ENCODE measurements around the gene SDHA.
"Not testable (repeated sequence)": the region's sequence is repeated elsewhere in the genome, so short reads cannot be mapped to it uniquely, and the experiment has no call there.

SDHA gene

DNA sequence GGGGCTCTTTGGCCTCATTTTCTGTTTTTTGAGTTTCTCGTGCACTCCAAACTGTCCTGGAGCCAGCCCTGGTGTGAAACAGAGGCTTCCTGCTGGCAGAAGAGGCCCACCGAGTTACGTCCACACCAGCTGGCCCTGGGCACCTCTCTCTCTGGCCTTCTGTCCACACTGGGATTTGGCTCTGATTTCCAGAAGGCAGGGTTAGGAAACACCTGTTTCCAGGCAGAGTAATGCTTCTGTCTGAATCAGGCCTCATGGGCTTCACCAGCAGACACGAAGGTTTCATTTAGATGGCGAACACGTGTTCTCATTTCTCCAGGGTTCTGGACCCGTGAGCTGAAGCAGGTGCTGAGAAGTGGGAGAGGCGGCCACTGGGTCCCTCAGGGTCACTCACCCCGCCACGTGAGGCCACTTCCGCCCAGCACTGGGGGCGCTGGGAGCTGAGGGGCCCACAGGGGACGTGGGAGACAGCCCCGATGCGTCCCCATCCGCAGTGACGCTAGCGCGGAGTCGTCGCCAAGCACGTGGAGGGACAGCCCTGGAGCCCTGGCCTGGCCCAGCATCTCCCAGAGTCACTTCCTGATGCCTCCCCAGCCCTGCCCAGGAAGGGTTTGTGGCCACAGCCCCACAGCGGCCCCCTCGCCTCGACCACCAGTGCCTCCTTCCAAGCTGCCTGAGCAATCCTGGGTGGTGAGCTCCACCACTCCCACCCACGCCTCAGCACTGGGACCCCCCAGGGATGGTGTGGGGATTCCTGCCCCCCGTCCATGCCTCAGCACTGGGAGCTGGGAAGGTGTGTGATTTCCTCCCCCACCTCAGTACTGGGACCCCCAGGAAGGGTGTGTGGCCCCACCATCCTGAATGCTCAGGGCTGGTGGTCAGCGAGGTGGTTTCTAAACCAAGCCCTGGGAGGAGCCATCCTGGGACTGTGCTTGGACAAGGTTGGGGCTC, 31.8 kb upstream of the SDHA start:
- DNase-seq: no peak

DNA sequence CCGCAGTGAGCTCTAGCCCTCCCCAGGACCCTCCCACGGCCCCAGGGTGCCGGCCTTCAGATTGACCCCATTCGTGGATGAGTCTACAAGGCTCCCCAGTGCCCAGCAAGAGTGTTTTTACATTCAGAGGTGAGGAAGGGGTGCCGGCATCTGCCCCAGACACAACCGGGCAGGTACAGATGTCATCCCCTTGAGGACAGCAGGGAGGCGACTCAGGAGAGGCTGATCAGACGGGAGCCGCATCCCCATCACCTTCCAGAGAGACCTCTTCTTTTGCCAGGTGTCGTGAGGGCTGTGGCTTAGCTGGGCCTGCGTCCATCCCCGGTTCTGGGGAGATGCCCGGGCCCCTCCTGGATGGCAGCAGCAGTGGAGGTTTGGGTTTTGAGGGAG, 31.1 kb upstream of the SDHA start:
- DNase-seq: no peak

DNA sequence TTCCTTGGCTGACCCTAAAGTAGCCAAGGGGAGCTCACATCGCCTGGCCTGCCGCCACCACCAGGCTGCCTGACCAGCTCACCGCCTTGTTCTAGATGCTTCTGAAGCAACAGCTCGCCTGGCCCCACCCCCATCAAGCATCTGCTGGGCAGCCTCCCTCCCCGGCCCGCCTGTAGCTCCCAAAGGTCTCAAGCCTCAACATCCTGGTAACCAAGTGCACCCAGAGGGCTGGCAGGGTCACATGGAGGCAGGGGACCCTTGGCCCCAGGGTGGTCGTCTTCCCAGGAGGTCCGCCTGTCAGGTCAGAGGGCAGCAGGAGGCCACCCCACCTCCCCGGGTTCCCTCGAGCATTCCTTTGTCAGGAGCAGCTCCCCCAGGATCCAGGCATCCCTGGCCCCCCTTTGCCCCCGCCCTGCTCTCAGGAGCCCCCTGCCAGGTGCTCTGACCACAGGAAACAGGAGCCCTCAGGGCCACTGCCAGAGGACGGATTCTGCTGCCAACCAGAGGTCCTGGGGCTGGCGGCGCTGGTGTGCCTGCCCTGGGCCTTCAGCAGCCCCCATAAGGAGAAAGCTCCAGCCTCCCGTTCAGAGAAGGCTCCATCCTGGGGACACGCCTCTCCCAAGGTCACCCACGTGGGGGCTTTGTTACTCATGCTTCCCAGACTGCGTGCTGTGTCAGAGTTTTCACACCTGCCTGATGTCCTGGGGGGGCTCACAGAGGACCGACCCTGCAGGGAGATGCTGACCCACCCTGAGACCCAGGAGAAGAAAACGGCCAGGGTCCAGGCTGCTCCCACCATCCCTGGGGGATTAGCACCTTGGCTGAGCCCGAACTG, 30.3 kb upstream of the SDHA start:
- DNase-seq: no peak

DNA sequence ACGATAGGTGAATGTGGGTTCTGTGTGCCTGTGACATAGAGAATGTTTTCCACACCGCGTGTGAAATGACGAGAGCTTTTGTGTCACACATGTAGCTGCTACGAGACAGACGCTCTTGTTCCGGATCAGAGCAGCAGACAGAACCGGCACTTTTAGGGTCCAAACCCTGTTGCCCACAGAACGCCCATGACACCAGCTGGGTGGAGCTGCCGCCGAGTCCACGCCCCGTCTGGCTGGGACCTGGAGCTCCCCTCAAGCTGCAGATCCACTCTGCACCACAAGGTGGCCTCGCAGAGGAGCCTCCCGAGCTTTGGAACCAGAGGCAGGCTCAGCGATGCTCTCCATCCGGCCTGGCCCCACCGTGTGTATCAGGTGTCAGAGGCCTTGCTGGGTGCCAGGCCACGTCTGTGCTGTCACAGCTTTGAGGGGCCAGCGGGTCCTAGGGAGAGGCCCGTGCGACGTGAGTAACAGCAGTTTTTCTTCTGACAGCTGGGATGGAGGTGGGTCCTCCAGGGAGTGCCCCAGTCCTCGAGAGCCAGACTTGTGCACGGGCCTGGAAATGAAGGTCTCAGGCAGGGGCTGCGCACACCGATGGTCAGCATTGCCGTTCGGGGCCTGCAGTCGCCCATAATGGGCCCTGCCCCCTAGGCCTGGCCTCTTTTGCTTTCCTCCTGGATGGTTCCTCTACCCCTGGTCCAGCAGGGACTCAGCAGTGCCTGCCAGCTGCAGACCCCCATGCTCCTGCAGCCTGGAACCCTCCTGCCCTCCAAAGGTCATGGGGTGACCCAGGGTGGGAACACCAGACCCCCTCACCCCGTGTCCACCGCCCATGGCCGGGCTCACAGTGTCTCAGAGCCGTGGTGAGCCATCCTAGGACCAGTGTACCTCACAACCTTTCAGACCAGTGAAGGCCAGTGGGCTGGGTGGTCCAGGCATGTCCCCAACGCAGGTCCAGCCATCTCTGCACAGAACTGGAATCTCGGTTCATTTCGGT, 29.3 kb upstream of the SDHA start:
- peak; percentile 77 for DNase-seq

DNA sequence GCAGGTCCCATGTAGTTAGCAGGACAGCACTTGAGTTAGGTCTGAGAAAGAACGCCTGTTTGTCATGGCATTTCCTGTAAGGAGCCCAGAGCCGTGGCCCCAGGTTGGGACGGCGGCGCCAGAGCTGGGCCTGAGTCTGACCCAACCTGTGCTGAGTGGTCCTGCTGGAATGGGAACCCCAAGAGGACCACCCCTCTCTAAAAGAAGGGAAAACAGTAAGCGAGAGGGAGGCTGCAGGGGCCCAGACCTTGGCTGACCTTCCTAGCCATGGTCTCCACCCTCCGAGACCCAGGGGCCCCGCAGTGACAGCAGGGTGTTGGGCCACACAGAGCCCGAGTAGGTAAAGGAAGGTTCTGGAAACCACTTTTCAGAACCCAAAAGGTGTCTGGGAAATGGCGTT, 28.6 kb upstream of the SDHA start:
- DNase-seq: no peak

DNA sequence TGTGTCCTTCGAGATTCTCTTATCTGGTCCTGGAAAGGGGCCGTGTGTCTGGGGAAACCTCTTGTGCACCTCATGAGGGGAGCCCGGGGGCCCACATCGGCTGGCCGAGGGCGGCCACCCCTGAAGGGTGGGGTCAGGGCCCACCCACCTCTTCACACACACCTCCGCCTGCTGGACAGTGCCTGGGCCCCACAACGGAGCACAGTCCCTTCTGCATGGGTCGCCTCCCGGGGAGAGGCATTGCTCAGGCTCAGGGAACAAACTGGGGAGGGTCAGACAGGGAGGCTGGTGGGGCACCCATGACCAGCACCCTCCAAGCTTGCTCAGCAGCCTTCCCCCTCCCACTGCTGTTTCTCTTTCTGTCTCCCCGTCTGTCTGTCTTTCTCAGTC, 28.1 kb upstream of the SDHA start:
- DNase-seq: no peak

DNA sequence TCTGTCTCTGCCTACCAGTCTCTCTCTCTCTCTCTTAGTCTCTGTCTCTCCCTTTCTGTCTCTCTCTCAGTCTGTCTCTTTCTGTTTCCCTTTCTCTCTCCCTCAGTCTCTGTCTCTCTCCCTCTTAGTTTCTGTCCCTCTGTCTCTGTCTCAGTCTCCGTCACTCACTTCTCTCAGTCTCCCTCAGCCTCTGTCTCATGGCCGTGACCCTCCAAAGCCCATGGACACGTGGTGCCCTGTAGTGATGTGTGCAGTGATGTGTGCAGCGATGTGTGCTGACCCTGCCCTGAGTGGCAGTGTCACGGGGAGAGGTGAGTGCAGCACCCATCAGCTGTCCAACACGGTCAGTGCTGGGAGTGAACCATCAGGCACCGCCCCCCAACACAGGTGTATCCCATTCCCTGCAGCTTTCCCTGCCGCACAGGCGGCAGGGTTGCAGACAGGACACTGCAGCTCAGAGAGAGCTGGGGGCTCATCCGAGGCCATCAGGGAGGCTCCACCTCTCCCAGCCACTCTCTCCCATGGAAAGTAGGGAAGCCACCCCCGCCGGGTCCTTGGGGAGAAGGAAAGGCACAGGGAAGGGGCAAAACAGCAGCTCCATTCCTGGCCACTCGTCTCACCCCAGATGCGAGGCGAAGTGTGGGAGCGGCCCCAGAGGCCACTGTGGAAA, 27.6 kb upstream of the SDHA start:
- DNase-seq: no peak

DNA sequence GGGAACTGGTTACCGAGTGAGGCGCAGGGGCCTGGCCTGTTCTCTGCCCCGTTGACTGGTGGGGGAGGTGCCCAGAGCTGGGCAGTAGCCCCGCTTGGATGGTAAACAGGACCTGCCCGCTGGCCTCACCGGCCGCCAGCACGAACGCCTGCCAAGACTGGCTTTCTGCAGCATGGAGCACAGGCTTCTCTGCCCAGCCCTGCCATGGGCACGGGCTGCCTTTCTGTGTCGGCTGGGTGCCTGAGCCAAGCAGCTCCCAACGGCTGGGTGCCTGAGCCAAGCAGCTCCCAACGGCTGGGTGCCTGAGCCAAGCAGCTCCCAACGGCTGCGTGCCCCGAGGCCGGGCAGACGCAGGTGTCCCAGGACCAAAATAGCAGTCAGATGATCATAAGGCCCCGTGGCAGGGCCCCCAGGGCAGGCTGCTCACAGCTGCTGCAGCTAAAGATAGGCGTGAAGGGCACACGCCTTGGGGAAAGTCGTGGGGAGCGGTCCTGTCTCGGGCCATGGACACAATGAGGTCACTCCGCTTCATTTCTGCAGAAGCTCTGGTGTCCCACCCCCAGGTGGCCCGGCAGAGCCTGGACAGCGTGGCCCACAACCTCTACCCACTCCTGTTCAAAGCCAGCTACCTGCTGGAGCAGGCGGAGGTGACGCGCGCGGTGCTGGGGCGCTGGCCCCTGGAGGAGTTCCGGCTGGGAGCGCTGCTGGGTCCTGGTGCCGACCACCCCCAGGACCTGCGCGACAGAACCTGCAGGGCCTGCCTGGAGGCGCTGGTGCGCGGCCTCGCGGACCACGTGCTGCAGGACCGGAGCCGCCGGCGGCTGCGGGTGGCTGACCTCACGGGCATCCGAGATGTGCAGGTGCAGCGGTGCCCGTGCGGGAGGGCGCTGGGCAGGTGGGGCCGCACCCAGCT, 26.8 kb upstream of the SDHA start, which contains the start of gene LRRC14B:
Gene LRRC14B (plus strand): TSS at position 460 of the 913 bp plus-strand sequence. CDS start 44 bp downstream, at position 504.
- no peak for DNase-seq

DNA sequence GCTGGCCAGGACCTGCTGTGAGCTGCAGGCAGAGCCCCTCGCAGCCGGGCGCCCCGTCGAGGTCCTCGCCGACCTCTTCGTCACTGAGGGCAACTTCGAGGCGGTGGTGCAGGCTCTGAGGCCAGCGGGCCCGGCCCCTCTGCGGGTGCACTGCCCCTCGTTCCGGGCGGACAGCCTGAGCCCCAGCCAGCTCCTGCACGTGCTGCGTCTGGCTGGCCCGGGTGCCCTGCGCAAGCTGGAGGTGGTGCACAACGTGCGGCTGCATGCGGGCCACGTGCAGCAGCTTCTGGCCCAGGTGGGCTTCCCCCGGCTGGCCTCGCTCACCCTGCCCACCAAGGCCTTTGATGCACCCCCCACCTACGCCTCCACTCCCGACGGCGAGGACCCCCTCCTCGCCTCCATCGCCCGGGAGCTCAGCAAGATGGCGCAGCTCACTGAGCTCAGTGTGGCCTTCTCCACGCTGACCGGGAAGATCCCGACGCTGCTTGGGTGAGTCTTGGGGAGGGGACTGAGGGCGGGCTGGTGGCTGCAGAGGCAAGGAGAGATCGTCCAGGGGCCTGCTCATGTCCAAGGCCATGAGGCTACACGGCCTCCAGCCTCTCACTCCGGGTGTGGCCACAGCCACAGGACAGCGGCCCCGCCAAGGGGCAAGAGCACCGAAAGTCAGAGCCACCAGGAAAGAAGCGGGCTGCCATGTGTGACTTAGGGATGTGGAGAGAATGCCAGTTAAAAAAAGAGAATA, 26.0 kb upstream of the SDHA start:
- DNase-seq: no peak

DNA sequence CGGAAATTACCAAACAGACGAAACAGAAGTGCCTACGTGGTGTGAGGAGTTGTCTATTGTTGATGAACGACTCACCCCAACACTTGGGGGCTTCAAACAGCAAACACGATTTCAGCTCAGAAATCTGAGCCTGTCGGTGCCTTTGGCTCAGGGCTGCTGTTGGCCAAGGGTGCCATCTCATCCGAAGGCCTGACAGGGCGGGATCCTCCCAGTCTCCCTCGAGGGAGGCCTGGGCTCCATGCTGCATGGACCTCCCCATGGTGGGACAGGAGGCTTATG, 25.5 kb upstream of the SDHA start:
- no peak for DNase-seq

DNA sequence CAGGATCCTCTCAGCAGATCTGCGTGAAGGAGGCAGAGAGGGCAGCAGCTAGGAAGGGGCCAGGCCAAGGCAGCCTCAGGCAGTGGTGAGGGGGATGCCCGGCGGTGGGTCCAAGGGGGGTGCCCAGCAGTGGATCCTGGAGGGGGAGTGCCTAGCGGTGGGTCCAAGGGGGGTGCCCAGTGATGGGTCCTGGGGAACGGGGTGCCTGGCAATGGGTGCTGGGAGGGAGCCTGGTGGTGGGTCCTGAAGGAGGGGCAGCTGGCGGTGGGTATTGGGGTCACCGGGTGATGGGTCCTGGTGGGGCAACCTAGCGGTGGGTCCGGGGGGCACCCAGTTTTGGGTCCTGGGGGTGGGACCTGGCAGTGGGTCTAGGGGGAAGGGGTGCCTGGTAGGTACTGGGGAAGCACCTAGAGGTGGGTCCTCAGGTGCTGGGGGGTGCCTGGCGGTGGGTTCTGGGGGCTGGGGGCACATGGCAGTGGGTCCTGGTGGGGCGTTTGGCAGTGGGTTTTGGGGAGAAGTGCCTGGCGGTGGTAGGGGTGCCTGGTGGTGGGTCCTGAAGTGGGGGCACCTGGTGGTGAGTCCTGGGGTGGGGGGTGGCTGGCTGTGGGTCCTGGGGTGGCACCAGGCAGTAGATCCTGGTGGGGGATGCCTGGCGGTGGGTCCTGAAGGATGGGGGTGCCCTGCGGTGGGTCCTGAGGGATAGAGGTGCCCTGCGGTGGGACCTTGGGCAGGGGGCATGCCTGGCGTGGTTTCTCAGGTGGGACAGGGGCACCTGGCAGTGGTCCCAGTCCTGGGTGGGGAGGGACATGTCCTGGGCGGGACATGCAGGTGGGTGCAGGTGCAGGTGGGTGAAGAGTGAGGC, 24.9 kb upstream of the SDHA start:
- DNase-seq: no peak

DNA sequence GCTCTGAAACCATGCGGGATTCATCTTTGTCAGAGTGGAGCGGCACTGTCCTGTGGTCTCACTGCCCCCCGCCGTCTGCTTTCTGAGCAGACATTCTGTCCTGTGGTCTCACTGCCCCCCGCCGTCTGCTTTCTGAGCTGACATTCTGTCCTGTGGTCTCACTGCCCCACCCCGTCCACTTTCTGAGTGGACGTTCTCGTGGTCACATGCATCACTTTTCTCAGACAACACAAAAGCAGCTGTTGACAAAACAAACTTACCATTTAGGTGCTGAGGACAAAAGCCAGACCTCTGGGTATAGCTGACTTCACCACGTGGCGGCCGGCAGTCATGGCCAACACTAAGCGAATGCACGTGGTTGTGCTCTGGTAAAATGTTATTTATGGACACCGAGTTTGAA, 24.0 kb upstream of the SDHA start:
- no peak for DNase-seq

DNA sequence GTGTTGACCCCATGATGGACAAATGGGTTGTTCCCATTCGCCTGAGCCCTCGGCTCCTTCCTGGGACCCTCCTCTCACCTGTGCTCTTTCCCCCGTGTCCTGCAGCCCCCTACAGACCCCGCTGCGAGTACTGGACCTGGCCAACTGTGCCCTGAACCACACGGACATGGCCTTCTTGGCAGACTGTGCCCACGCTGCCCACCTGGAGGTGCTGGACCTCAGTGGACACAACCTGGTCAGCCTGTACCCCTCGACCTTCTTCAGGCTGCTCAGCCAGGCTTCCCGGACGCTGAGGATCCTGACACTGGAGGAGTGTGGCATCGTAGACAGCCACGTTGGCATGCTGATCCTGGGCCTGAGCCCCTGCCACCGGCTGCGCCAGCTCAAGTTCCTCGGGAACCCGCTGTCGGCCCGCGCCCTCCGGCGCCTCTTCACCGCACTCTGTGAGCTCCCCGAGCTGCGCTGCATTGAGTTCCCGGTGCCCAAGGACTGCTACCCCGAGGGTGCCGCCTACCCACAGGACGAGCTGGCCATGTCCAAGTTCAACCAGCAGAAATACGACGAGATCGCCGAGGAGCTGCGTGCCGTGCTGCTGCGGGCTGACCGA, 23.4 kb upstream of the SDHA start:
- no peak for DNase-seq

DNA sequence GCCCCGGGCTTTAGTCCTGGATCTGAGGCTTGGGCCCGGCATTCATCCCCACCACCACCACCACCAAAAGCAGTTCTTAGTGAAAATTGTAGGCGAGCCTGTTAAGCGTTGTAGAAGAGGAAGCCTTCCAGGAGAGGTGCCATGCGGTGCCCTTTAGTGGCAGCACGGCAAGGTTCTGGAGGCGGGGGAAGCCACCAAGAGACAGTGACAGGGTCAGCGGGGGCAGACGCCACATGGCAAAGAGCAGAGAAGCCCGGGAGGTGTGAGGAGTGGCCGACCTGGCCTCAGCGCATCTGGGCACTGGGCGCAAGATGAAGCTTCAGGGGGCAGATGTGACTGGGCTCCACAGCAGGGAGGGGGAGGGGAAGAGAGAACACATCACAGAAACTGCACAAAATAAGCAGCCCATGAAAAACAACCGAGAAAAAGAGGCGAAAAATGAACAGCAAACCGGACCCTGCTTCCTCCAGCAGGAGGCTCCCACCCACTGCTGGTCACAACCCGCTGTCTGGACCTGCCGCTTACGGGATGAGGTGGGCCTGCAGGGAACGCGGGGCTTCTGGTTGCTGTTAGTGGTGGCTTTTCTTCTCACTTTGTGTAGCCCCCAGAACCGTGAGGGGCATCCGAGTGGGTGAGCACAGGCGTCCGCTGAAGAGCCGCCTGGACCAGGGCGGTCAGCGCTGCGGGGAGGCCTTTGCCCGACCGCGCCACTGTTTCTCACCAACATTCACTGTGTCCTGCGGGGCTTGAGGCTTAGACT, 22.5 kb upstream of the SDHA start:
- no peak for DNase-seq

DNA sequence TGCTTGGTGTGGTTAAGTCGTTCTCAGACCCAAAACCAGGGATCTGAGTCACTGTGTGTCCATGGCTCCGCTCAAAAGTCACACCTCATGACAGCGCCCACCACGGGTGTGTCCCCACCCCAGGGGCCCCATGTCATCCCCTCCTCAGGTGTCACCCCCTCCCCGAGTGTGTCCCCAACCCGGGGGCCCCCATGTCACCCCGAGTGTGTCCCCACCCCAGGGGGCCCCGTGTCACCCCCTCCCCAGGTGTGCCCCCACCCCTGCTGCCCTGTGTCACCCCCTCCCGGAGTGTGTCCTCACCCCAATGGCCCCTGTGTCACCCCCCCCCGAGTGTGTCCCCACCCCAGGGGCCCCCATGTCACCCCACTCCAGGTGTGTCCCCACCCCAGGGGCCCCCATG, 21.8 kb upstream of the SDHA start:
- DNase-seq: no peak

DNA sequence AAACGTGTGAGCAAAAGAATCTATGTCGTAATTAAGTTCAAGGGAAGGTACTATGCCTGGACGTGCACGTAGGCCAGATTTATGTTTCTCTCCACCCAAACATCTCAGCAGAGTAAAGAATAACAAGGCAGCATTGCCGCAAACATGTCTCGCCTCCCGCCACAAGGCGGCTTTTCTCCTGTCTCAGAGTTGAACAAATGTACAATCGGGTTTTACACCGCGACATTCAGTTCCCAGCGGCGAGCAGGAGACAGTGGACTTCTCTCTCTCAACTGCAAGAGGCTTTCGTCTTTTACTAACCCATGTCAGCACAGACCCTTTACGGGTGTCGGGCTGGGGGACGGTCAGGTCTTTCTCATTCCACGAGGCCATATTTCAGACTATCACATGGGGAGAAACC, 21.1 kb upstream of the SDHA start:
- not testable (repeated sequence) for DNase-seq

DNA sequence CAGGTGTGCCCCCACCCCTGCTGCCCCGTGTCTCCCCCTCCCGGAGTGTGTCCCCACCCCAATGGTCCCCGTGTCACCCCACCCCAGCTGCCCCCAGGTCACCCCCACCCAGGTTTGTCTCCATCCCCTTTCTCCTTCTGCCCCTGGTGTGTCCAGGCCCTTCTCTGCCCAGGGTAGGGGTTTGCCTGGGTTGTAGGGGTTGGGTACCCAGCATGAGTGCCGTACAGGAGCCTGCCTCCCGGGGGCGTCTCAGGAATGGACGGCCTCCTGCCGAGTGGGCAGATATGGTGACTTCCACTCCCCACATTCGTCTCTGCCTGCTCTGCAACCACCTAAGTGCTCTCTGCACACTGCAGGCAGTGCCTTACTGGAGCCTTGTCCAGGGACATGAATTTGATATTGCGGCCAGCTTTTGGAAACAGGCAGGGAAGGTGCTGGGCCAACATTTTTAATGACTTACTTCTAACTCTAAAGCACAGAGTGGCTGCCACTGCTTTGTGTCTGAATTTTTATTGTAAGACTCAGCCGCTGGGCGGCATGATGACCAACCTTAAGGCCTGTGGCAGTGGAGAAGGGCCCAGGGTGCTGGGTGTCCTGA, 20.1 kb upstream of the SDHA start:
- DNase-seq: no peak

All from inflammatory macrophage treated with lipopolysaccharide for 4 hours (primary cell).